T-helper 2 cell treated with Interferon-gamma antibody and Interleukin-4, amounts not matched to agents 5 μg/mL and 100 μg/mL, for 36 hours (primary cell): ENCODE data around the gene STAT6.
"Not testable (repeated sequence)": the region's sequence is repeated elsewhere in the genome, so short reads cannot be mapped to it uniquely, and the experiment has no call there.

ENCODE experiments used
- DNase-seq: peaks from one replicate; pipeline ENCODE4 v3.0.0; 2021; ENCODE audit warnings: low spot score
- H3K27ac Mint-ChIP-seq: one replicate; pipeline ENCODE4 v1.8.0; 2021; ENCODE audit warnings: mild to moderate bottlenecking, mixed read lengths
- H3K27me3 Mint-ChIP-seq: one replicate; pipeline ENCODE4 v1.8.0; 2021; ENCODE audit warnings: low read depth, mixed read lengths
- H3K36me3 Mint-ChIP-seq: one replicate; pipeline ENCODE4 v1.8.0; 2021; ENCODE audit warnings: low read depth, mixed read lengths
- H3K4me1 Mint-ChIP-seq: one replicate; pipeline ENCODE4 v1.8.0; 2021; ENCODE audit warnings: low read depth, mixed read lengths
- H3K4me3 Mint-ChIP-seq: one replicate; pipeline ENCODE4 v1.8.0; 2022; ENCODE audit warnings: mild to moderate bottlenecking, moderate library complexity, mixed read lengths
- H3K9me3 Mint-ChIP-seq: one replicate; pipeline ENCODE4 v1.8.0; 2021; ENCODE audit warnings: mixed read lengths

Gene STAT6

DNA sequence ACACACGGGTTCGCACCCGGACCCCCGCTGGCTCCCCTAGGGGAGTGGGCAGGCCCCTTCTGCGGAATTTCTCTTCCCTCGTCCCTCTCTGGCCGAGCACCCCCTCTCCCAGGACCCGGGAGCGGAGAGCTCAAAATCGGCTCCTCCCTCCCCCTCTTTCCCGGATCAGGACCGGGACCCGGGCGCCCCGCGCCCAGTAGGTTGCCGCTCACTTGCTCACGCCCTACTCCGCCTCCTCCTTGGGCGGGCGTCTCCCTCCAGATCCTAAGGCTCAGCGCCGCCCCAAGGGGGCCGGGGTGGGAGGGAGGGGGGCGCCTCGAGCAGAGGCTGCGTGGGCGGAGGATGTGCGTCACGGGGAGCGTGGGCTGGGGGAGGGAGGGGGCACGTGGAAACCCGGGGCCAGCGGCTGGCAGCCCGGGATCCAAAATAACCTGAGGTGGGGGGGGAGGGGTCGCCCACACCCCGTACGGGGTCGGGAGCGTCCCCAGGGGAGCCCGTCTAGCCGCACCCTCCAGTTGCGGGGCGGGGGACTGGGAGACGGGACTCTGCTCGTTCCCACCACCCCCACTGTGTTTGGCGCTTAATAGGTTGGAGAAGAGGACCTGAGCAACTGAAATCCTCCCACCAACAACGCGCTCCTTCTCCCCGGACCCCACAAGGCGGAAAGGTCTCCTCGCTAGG lies 24.0 kb downstream of the STAT6 start:
- no peaks in the 10 kb centered on the region for H3K27me3 Mint-ChIP-seq
- peak overlapping the region; percentile 91 for H3K4me3 Mint-ChIP-seq
- H3K27ac Mint-ChIP-seq: peak overlapping the region; percentile 94
- DNase-seq: peak; percentile 79
- H3K4me1 Mint-ChIP-seq: peaks cover 40% of the 10 kb centered on the region
- H3K36me3 Mint-ChIP-seq: peaks cover 9% of the 10 kb centered on the region
- H3K9me3 Mint-ChIP-seq: no peaks in the 10 kb centered on the region

- Mint-ChIP-seq H3K4me1 (peaks cover 38% of the 10 kb centered on the region), H3K27ac (peak overlapping the region; percentile 91), H3K36me3 (peaks cover 5% of the 10 kb centered on the region), H3K4me3 (peak overlapping the region; percentile 91), H3K9me3 (no peaks in the 10 kb centered on the region), H3K27me3 (no peaks in the 10 kb centered on the region)
- peak; percentile 70 for DNase-seq
These were observed 24.6 kb downstream of the STAT6 start for GRCh38 chr12:57086493-57087009.

GRCh38 chr12:57085999-57086492 lies 25.1 kb downstream of the STAT6 start:
- Mint-ChIP-seq H3K4me1 (peaks cover 37% of the 10 kb centered on the region), H3K27me3 (no peaks in the 10 kb centered on the region), H3K36me3 (peaks cover 5% of the 10 kb centered on the region), H3K4me3 (peak overlapping the region; percentile 91), H3K27ac (peak overlapping the region; percentile 91), H3K9me3 (no peaks in the 10 kb centered on the region)
- peak; percentile 55 for DNase-seq

GRCh38 chr12:57080855-57081254 lies 30.3 kb downstream of the STAT6 start:
- no peak for DNase-seq
- H3K27ac Mint-ChIP-seq: no peak overlapping the region
- H3K9me3 Mint-ChIP-seq: no peaks in the 10 kb centered on the region
- H3K4me1 Mint-ChIP-seq: peaks cover 26% of the 10 kb centered on the region
- no peak overlapping the region for H3K4me3 Mint-ChIP-seq
- H3K36me3 Mint-ChIP-seq: peaks cover 13% of the 10 kb centered on the region
- H3K27me3 Mint-ChIP-seq: no peaks in the 10 kb centered on the region

- Mint-ChIP-seq H3K4me3 (peak overlapping the region; percentile 99), H3K4me1 (peaks cover 16% of the 10 kb centered on the region), H3K27ac (peak overlapping the region; percentile 98), H3K9me3 (no peaks in the 10 kb centered on the region), H3K27me3 (no peaks in the 10 kb centered on the region), H3K36me3 (peaks cover 13% of the 10 kb centered on the region)
- no peak for DNase-seq
These were observed 31.3 kb downstream of the STAT6 start for GRCh38 chr12:57079821-57080220.

- peaks cover 13% of the 10 kb centered on the region for H3K36me3 Mint-ChIP-seq
- peak; percentile 97 for DNase-seq
- peaks cover 18% of the 10 kb centered on the region for H3K4me1 Mint-ChIP-seq
- H3K4me3 Mint-ChIP-seq: peak within 1 kb of the TSS; percentile 99
- peak within 1 kb of the TSS; percentile 98 for H3K27ac Mint-ChIP-seq
- no peaks in the 10 kb centered on the region for H3K9me3 Mint-ChIP-seq
- no peaks in the 10 kb centered on the region for H3K27me3 Mint-ChIP-seq
These were observed 32.4 kb downstream of the STAT6 start, which contains the start of gene NEMP1 for GRCh38 chr12:57078519-57079404. Gene NEMP1, minus strand, starts transcription at chr12:57078791. Its CDS starts 46 bp downstream, at chr12:57078745.

- H3K27me3 Mint-ChIP-seq, H3K9me3 Mint-ChIP-seq, DNase-seq, H3K4me3 Mint-ChIP-seq: not testable (repeated sequence)
- Mint-ChIP-seq H3K4me1 (peaks cover 32% of the 10 kb centered on the region), H3K36me3 (peaks cover 43% of the 10 kb centered on the region), H3K27ac (peak overlapping the region; percentile 8)
These were observed 37.4 kb downstream of the STAT6 start for GRCh38 chr12:57073566-57074450.

GRCh38 chr12:57072661-57073060 lies 38.5 kb downstream of the STAT6 start:
- Mint-ChIP-seq H3K4me1 (peaks cover 33% of the 10 kb centered on the region), H3K27ac (peak overlapping the region; percentile 43), H3K27me3 (no peaks in the 10 kb centered on the region), H3K36me3 (peaks cover 46% of the 10 kb centered on the region), H3K9me3 (no peaks in the 10 kb centered on the region), H3K4me3 (no peak overlapping the region)
- no peak for DNase-seq

GRCh38 chr12:57069523-57069922 lies 41.6 kb downstream of the STAT6 start:
- peaks cover 5% of the 10 kb centered on the region for H3K9me3 Mint-ChIP-seq
- H3K27ac Mint-ChIP-seq: peak overlapping the region; percentile 89
- peaks cover 55% of the 10 kb centered on the region for H3K36me3 Mint-ChIP-seq
- no peaks in the 10 kb centered on the region for H3K27me3 Mint-ChIP-seq
- H3K4me3 Mint-ChIP-seq: peak overlapping the region; percentile 39
- peak; percentile 58 for DNase-seq
- peaks cover 43% of the 10 kb centered on the region for H3K4me1 Mint-ChIP-seq

DNA sequence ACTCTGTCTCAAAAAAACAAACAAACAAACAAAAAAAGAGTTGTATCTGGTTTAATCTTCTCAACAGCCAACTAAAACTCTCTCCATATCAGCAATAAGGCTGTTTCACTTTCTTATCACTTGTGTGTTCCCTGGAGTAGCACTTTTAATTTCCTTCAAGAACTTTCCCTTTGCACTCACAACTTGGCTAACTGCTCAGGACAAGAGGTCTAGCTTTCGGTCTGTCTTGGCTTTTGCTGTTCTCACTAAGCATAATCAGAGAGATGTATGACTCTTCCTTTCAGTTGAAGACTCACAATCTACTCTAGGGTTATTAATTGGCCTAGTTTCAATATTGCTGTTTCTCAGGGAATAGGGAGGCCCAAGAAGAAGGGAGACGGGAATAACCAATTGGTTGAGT lies 44.9 kb downstream of the STAT6 start:
- H3K27ac Mint-ChIP-seq: peak overlapping the region; percentile 78
- H3K4me3 Mint-ChIP-seq: no peak overlapping the region
- peaks cover 60% of the 10 kb centered on the region for H3K36me3 Mint-ChIP-seq
- no peak for DNase-seq
- peaks cover 47% of the 10 kb centered on the region for H3K4me1 Mint-ChIP-seq
- H3K27me3 Mint-ChIP-seq: no peaks in the 10 kb centered on the region
- peaks cover 5% of the 10 kb centered on the region for H3K9me3 Mint-ChIP-seq

DNA sequence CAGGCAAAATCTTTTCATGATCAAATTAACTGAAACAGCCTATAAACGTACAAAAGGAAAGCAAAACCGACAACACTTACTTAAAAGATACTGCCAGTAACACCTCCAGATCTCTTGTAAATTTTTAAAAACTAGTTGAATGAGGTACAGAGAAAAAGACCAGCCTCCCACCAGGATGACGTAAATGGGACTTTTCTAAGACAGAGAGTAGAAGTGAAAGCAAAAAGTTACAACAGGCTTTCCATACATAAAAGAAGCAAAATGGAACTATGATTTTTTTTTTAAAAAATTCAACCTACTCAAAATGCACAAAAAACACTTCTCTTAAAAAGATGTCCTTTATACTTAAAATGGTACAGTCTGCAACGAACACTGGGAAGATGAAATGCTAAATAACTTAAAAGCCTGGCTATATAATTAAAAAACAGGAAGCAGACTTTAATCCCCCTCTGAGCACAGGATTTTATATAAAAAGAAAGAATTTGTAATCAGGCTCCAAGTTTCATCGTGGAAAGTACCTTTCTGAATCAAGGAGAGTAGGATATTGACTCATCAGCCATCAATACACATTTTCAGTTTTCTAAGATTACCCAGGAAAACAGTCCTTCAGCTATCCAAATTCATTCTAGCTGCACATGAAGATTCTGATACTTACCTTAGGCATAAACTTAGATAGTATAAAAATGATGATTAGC lies 47.0 kb downstream of the STAT6 start:
- H3K4me3 Mint-ChIP-seq: peak overlapping the region; percentile 83
- peaks cover 58% of the 10 kb centered on the region for H3K36me3 Mint-ChIP-seq
- peaks cover 5% of the 10 kb centered on the region for H3K9me3 Mint-ChIP-seq
- peak; percentile 69 for DNase-seq
- peaks cover 27% of the 10 kb centered on the region for H3K4me1 Mint-ChIP-seq
- H3K27me3 Mint-ChIP-seq: no peaks in the 10 kb centered on the region
- H3K27ac Mint-ChIP-seq: peak overlapping the region; percentile 95

- no peak for DNase-seq
- Mint-ChIP-seq H3K36me3 (peaks cover 63% of the 10 kb centered on the region), H3K27ac (no peak overlapping the region), H3K9me3 (no peaks in the 10 kb centered on the region), H3K4me1 (peaks cover 7% of the 10 kb centered on the region), H3K27me3 (no peaks in the 10 kb centered on the region), H3K4me3 (no peak overlapping the region)
These were observed 52.7 kb downstream of the STAT6 start for GRCh38 chr12:57058454-57058853.
